Heart right ventricle (tissue), 16 donors: Measurements from ENCODE around the gene B3GALT5. TPM values are rescaled to one million over a fixed set of nuclear protein-coding genes. Genes with fewer than 3 reads are reported as not detected.

Experiments used
- ATAC-seq, 8 donors: fragments of 200-7000 bp; cut with Tn5 transposase; one replicate each; pipeline ENCODE4 v1.9.1; 2020; ENCODE audit warnings: mild to moderate bottlenecking in 8 of 8, moderate library complexity in 8 of 8, moderate number of reproducible peaks in 1 of 8
- DNase-seq, 2 donors: peaks; one replicate each; pipeline ENCODE4 v3.0.0-alpha.2; 2020
- H3K27ac ChIP-seq, 10 donors: fragments of 200-600 bp; sonication (generic) in 2 of 10; one replicate each; pipeline versions ENCODE4 v1.5.0 to v1.8.0; 2020 to 2022; ENCODE audit warnings: mild to moderate bottlenecking in 3 of 10
- H3K27me3 ChIP-seq, 7 donors: fragments of 200-600 bp; one replicate each; pipeline ENCODE4 v1.8.0; 2021 to 2022; ENCODE audit warnings: mild to moderate bottlenecking in 2 of 7
- H3K36me3 ChIP-seq, 9 donors: fragments of 200-600 bp; sonication (generic) in 1 of 9; one replicate each; pipeline versions ENCODE4 v1.5.0 to v1.8.0; 2020 to 2022; ENCODE audit warnings: mild to moderate bottlenecking in 2 of 9
- H3K4me1 ChIP-seq, 9 donors: fragments of 200-600 bp; sonication (generic) in 1 of 9; one replicate each; pipeline versions ENCODE4 v1.5.0 to v1.8.0; 2020 to 2022; ENCODE audit warnings: mild to moderate bottlenecking in 4 of 9
- H3K4me3 ChIP-seq, 10 donors: fragments of 200-600 bp; sonication (generic) in 2 of 10; one replicate each; pipeline versions ENCODE4 v1.5.0 to v1.8.0; 2020 to 2022; ENCODE audit warnings: mild to moderate bottlenecking in 7 of 10, moderate library complexity in 2 of 10
- H3K9me3 ChIP-seq, 11 donors: fragments of 200-600 bp in 10 of 11; sonication (generic) in 2 of 11; one replicate each; pipeline versions ENCODE4 v1.5.0 to v1.8.0; 2013 to 2022; ENCODE audit warnings: mild to moderate bottlenecking in 2 of 11, control low read depth in 1 of 11, moderate library complexity in 1 of 11
- CTCF ChIP-seq, 9 donors: fragments of 200-600 bp; sonication (generic) in 2 of 9; IDR thresholded peaks; one replicate each; pipeline versions ENCODE4 v1.5.0 to v1.8.0; 2021 to 2022; ENCODE audit warnings: antibody characterized with exemption in 9 of 9, mild to moderate bottlenecking in 5 of 9, moderate library complexity in 1 of 9
- WGBS, 2 donors: extraction: QIAGEN DNeasy Blood & Tissue Kit; methylation state at CpG; one replicate each; pipeline ENCODE4 v1.1.7; 2013; ENCODE audit warnings: inconsistent platforms in 1 of 2; 5-methylcytosine and 5-hydroxymethylcytosine counted together
- intact Hi-C, 10 donors: fragments of 100-400 bp; cut with DNase I; formaldehyde crosslinking; loops; one replicate each; pipeline versions ENCODE4 v1.11.1 to v1.14.2; 2022
- polyA plus RNA-seq, 2 donors: library from polyadenylated mRNA; stranded (reverse); fragments of 200-250 nt; gene quantifications; one replicate each; pipeline ENCODE4 v1.2.3, GENCODE V29; 2013
- total RNA-seq, 10 donors: library from RNA; stranded (reverse); fragmentation: NEBNext Ultra II Directional in 3 of 10; extraction: Animal tissue kit (Norgen Biotek cat#: 25700) in 3 of 10; gene quantifications; one replicate each; pipeline versions ENCODE4 v1.2.1 to v1.2.4, GENCODE V29; 2021 to 2023
- donor health status: Arrhythmogenic right ventricular cardiomyopathy.
- donor health status: ischemic (EF 13 %, LVEDD 7.1; RV severe dilation, severe dysfunction).
- donor health status: healthy with polysubstance abuse.
- donor health status: DM: no; HTN: yes; CAD: no.
- donor health status: DM: no; HTN: no; CAD: no.
- donor health status: ischemic (EF 25% LVEDD 6.9; RV normal size, moderate dysfunction).
- donor health status: ischemic (EF 25% LVEDD 5.7; RV mildly dilated, moderate dysfunction).
- donor health status: healthy.
- donor health status: DM: yes; HTN: yes; CAD: no.
- donor health status: Ischemic cardiomyopathy.
- donor health status: ischemic (EF 35%, LVEDD 5.7; RV mildly dilated, moderate dysfunction).
- donor health status: nonischemic (EF 11% LVEDD 7.7; RV severe dilation, severe dysfunction).
- donor health status: DM: yes; HTN: yes; CAD: no.
- donor health status: PGD.
- donor health status: ischemic (EF 29% LVEDD 5.4; RV normal size, mild dysfunction).
- donor health status: nonischemic (EF 23%, LVEDD 6.1; RV moderate dilation, normal function).

The B3GALT5 gene
- total and polyA plus RNA-seq, 12 donors, result under 0.01 to 0.81 (median 0.15) TPM; not detected in 1

- TF ChIP-seq CTCF (IDR thresholded peaks at IDR 0.05), result no peak
- 94 to 97% methylated on average over 6 of the region's 6 CpGs for WGBS, 2 donors
- intact Hi-C loops, result no loop called here
- Histone ChIP-seq H3K4me1 (peaks cover 0 to 2% (median 0%) of the 10 kb centered on the region in 9 donors), H3K27me3 (no peaks in the 10 kb centered on the region), H3K4me3 (no peak overlapping the region), H3K27ac (no peak overlapping the region), H3K36me3 (no peaks in the 10 kb centered on the region), H3K9me3 (no peaks in the 10 kb centered on the region)
- DNase-seq, result no peak
- no peak for ATAC-seq
Measured at GRCh38 chr21:39666026-39666425, 53.3 kb downstream of the B3GALT5 start.

- ATAC-seq (no peak), DNase-seq (no peak)
- TF ChIP-seq CTCF (IDR thresholded peaks at IDR 0.05), result no peak
- Histone ChIP-seq H3K27me3 (no peaks in the 10 kb centered on the region), H3K9me3 (no peaks in the 10 kb centered on the region), H3K4me3 (no peak overlapping the region), H3K36me3 (no peaks in the 10 kb centered on the region), H3K4me1 (no peaks in the 10 kb centered on the region), H3K27ac (no peak overlapping the region)
- WGBS, 2 donors, result 83 to 86% methylated on average over 17 of the region's 17 CpGs
- intact Hi-C loops, result no loop called here
Measured at GRCh38 chr21:39666681-39667315, 54.1 kb downstream of the B3GALT5 start.

GRCh38 chr21:39667353-39667891 is 54.7 kb downstream of the B3GALT5 start:
- H3K4me1 ChIP-seq, result no peaks in the 10 kb centered on the region
- H3K27me3 ChIP-seq, result no peaks in the 10 kb centered on the region
- 95 to 97% methylated on average over 10 of the region's 10 CpGs for WGBS, 2 donors
- intact Hi-C loops, result no loop called here
- no peaks in the 10 kb centered on the region for H3K36me3 ChIP-seq
- H3K27ac ChIP-seq, result no peak overlapping the region
- no peak for ATAC-seq
- DNase-seq, result no peak
- no peak overlapping the region for H3K4me3 ChIP-seq
- H3K9me3 ChIP-seq, result no peaks in the 10 kb centered on the region
- no peak for TF ChIP-seq CTCF (IDR thresholded peaks at IDR 0.05)

GRCh38 chr21:39668369-39668768 is 55.6 kb downstream of the B3GALT5 start:
- no peaks in the 10 kb centered on the region for H3K36me3 ChIP-seq
- H3K4me3 ChIP-seq, result no peak overlapping the region
- ATAC-seq (no peak), DNase-seq (no peak)
- no peak for TF ChIP-seq CTCF (IDR thresholded peaks at IDR 0.05)
- H3K27ac ChIP-seq, result no peak overlapping the region
- intact Hi-C loops, result no loop called here
- no peaks in the 10 kb centered on the region for H3K4me1 ChIP-seq
- H3K27me3 ChIP-seq, result no peaks in the 10 kb centered on the region
- WGBS, 2 donors, result 91% methylated on average over 9 of the region's 9 CpGs
- no peaks in the 10 kb centered on the region for H3K9me3 ChIP-seq
